Endothelial cell of umbilical vein (primary cell): ENCODE measurements around the gene MMRN2. TPM values are rescaled to one million over a fixed set of nuclear protein-coding genes. Genes with fewer than 3 reads are reported as not detected.

ENCODE experiments used
- BruUV-seq: library from RNA; stranded (reverse); fragments of 400-500 nt; replicated peaks from 2 replicates; lab custom pipeline; 2021; lab: Mats Ljungman, UMichigan
- CTCF ChIA-PET: fragments of 300-600, 350-600 bp; sonication (Branson Sonifier 250); formaldehyde crosslinking; loops from one replicate; lab custom pipeline; 2021; ENCODE audit warnings: antibody characterized with exemption, inconsistent platforms; lab: Charles Lee
- POLR2A ChIA-PET: fragments of 300-600, 350-600 bp; sonication (Branson Sonifier 250); formaldehyde crosslinking; loops from one replicate; lab custom pipeline; 2021; ENCODE audit warnings: antibody characterized with exemption, inconsistent platforms; lab: Charles Lee
- DNase-seq: peaks from one replicate; pipeline ENCODE4 v3.0.0-alpha.2; 2011; ENCODE audit warnings: low read depth, low spot score
- FAIRE-seq: peaks from 2 replicates; lab custom pipeline; 2011; peaks lifted over from hg19 to GRCh38; lab: Jason Lieb, UNC
- H2AFZ ChIP-seq: 2 replicates; pipeline ENCODE4 v1.6.0; 2012; ENCODE audit warnings: low read depth, low read length, control low read depth, inconsistent platforms
- H3K27ac ChIP-seq: 2 replicates; pipeline ENCODE4 v1.5.1; 2011; ENCODE audit warnings: low read depth, mild to moderate bottlenecking, control low read depth, low read length, moderate library complexity; ENCODE audit not compliant: insufficient read depth
- H3K27me3 ChIP-seq, 2 experiments: 2 replicates each; pipeline versions ENCODE4 v1.6.0 to v1.6.1; 2011; ENCODE audit warnings: low read length in 2 of 2, mixed read lengths in 1 of 2; ENCODE audit not compliant: control insufficient read depth in 2 of 2, insufficient read depth in 2 of 2
- H3K36me3 ChIP-seq, 2 experiments: 2 replicates in 1 of 2; 3 replicates in 1 of 2; pipeline ENCODE4 v1.5.1; 2011; ENCODE audit warnings: low read length in 2 of 2, mild to moderate bottlenecking in 1 of 2, moderate library complexity in 1 of 2; ENCODE audit not compliant: control insufficient read depth in 2 of 2, insufficient read depth in 2 of 2; ENCODE audit errors: extremely low read depth in 1 of 2
- H3K4me1 ChIP-seq: 3 replicates; pipeline ENCODE4 v1.5.1; 2011; ENCODE audit warnings: mild to moderate bottlenecking, low read length; ENCODE audit not compliant: control insufficient read depth, insufficient read depth; ENCODE audit errors: extremely low read depth
- H3K4me2 ChIP-seq: 2 replicates; pipeline ENCODE4 v1.6.1; 2011; ENCODE audit warnings: low read length, control low read depth, mixed read lengths; ENCODE audit not compliant: insufficient read depth
- H3K4me3 ChIP-seq, 3 experiments: fragments of 200-600 bp in 1 of 3; sonication (generic), shearing (Covaris generic) in 1 of 3; replicated peaks in 1 of 3; 2 replicates each; pipeline ENCODE4 v1.5.1; 2011 to 2016; ENCODE audit warnings: control low read depth in 3 of 3, low read length in 3 of 3, mild to moderate bottlenecking in 2 of 3, inconsistent platforms in 1 of 3, low read depth in 1 of 3, moderate library complexity in 1 of 3; ENCODE audit not compliant: insufficient read depth in 1 of 3
- H3K79me2 ChIP-seq: 2 replicates; pipeline ENCODE4 v1.6.0; 2012; ENCODE audit warnings: low read length, inconsistent platforms; ENCODE audit not compliant: control insufficient read depth, insufficient read depth
- H3K9ac ChIP-seq: replicated peaks from 2 replicates; pipeline ENCODE3; 2011; ENCODE audit warnings: low read length, control low read depth; ENCODE audit not compliant: insufficient read depth; ENCODE audit errors: extremely low read depth
- H3K9me1 ChIP-seq: replicated peaks from 3 replicates; pipeline ENCODE4 v1.6.0; 2011; ENCODE audit warnings: mild to moderate bottlenecking, low read length; ENCODE audit not compliant: control insufficient read depth, insufficient read depth; ENCODE audit errors: extremely low read depth
- H3K9me3 ChIP-seq: replicated peaks from 2 replicates; pipeline ENCODE4 v1.5.1; 2012; ENCODE audit warnings: low read length, inconsistent platforms; ENCODE audit not compliant: control insufficient read depth, insufficient read depth
- H4K20me1 ChIP-seq: replicated peaks from 2 replicates; pipeline ENCODE3; 2011; ENCODE audit warnings: mild to moderate bottlenecking, low read length; ENCODE audit not compliant: control insufficient read depth, insufficient read depth; ENCODE audit errors: extremely low read depth
- CTCF ChIP-seq, 2 donors: IDR thresholded peaks; 1 replicate in 1 of 2; 2 replicates in 1 of 2; pipeline ENCODE4 v1.5.1; 2011; ENCODE audit warnings: low read length in 2 of 2, mild to moderate bottlenecking in 2 of 2, moderate library complexity in 2 of 2, control low read depth in 1 of 2, inconsistent platforms in 1 of 2, low read depth in 1 of 2; ENCODE audit not compliant: insufficient read depth in 1 of 2; ENCODE audit errors: extremely low read depth in 1 of 2
- EZH2 ChIP-seq: IDR thresholded peaks from 2 replicates; pipeline ENCODE4 v1.6.1; 2012; ENCODE audit warnings: borderline replicate concordance, low read depth, mild to moderate bottlenecking, moderate library complexity, low read length, inconsistent platforms; ENCODE audit not compliant: severe bottlenecking
- FOS ChIP-seq: IDR thresholded peaks from 2 replicates; pipeline ENCODE4 v1.6.1; 2011; ENCODE audit warnings: mild to moderate bottlenecking, low read length, moderate library complexity, borderline replicate concordance; ENCODE audit not compliant: insufficient read depth
- GATA2 ChIP-seq: IDR thresholded peaks from 2 replicates; pipeline ENCODE4 v1.7.0; 2011; ENCODE audit warnings: low read depth, mild to moderate bottlenecking, moderate library complexity, mixed read lengths, low read length; ENCODE audit not compliant: insufficient read length, insufficient read depth
- JUN ChIP-seq: IDR thresholded peaks from 2 replicates; pipeline ENCODE4 v1.6.1; 2011; ENCODE audit warnings: borderline replicate concordance, low read depth; ENCODE audit not compliant: insufficient read length, insufficient read depth
- MYC ChIP-seq: IDR thresholded peaks from one replicate; pipeline ENCODE4 v1.6.1; 2011; ENCODE audit warnings: mild to moderate bottlenecking, low read depth, low read length
- POLR2A ChIP-seq: IDR thresholded peaks from 2 replicates; pipeline ENCODE4 v1.6.1; 2012; ENCODE audit warnings: low read depth, mild to moderate bottlenecking, control low read depth, low read length
- POLR2AphosphoS5 ChIP-seq: IDR thresholded peaks from 2 replicates; pipeline ENCODE4 v1.6.1; 2012; ENCODE audit warnings: low read depth, mild to moderate bottlenecking, control low read depth, low read length, moderate library complexity; ENCODE audit not compliant: insufficient read depth
- dilution Hi-C: fragments of 300-500 bp; cut with MboI; formaldehyde crosslinking; loops from one replicate; pipeline ENCODE4 v1.15.0; 2019; ENCODE audit warnings: low sequenced_read_pairs; ENCODE audit not compliant: extremely low pct_ligation_motif_present
- intact Hi-C: fragments of 100-400 bp; cut with micrococcal nuclease; formaldehyde crosslinking; loops from one replicate; pipeline ENCODE4 v1.10.0; 2022
- polyA plus RNA-seq, 4 experiments: library from polyadenylated mRNA; depleted of rRNA in 3 of 4; stranded (reverse) in 3 of 4; unstranded in 1 of 4; fragments of >200 nt; gene quantifications; 2 replicates each; pipeline versions ENCODE4 v1.2.1 to v1.2.3, GENCODE V29; 2011 to 2012; ENCODE audit warnings: missing spikeins in 1 of 4
- total RNA-seq: library from RNA; stranded (reverse); gene quantifications from 2 replicates; pipeline ENCODE4 v1.2.3, GENCODE V29; 2021
- TF ChIP-seq, protein P1 (sequence below): IDR thresholded peaks from 2 replicates; pipeline ENCODE4 v1.6.1; 2011; ENCODE audit not compliant: insufficient read depth, insufficient read length

Gene MMRN2
- total and polyA plus RNA-seq, 2 donors (not counting 3 experiments of a cell fraction or from before 2014, with no cell fraction given) = 154 to 169 TPM

DNA sequence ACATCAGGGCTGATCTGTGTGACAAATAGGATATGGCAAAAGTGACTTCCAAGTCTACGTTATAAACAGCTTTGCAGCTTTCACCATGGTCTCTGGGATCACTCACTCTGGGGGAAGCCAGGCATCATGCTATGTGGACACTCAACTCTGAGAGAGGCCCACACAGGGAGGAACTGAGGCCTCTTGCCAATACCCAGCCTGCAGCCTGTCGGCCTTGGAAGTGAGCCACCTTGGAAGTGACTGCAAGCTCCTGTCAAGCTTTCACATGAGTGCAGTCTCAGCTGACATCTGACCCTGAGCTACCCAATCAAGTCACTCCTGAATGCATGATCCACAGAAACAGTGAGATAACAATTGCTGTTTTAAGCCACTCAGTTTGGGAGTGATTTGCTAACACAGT is 56.5 kb downstream of the MMRN2 start:
- no peaks in the 10 kb centered on the region for H3K79me2 ChIP-seq
- FAIRE-seq = no peak
- H3K9me3 ChIP-seq = no peaks in the 10 kb centered on the region
- no TSS peak for BruUV-seq
- H3K27me3 ChIP-seq = peaks cover 45 to 67% of the 10 kb centered on the region in 2 experiments
- dilution Hi-C loops = no loop called here
- H3K4me2 ChIP-seq = no peak overlapping the region
- ChIA-PET CTCF (interaction anchor here (0.6 to 5.7 kb wide), 22 partner anchors 10 to 234 kb away, joined by 3 to 129 read pairs (median 6); partner anchors contain the start of genes BMPR1A and SNCG), POLR2A (no interaction called here)
- no peak for DNase-seq
- no peaks in the 10 kb centered on the region for H3K4me1 ChIP-seq
- no peak overlapping the region for H3K27ac ChIP-seq
- H3K4me3 ChIP-seq = no peak overlapping the region
- H3K9ac ChIP-seq = no peak overlapping the region
- H4K20me1 ChIP-seq = no peaks in the 10 kb centered on the region
- no peaks in the 10 kb centered on the region for H3K9me1 ChIP-seq
- no peaks in the 10 kb centered on the region for H3K36me3 ChIP-seq
- TF ChIP-seq MYC (no peak), EZH2 (no peak), GATA2 (no peak), JUN (no peak), POLR2AphosphoS5 (no peak)
- TF ChIP-seq, protein P1, sequence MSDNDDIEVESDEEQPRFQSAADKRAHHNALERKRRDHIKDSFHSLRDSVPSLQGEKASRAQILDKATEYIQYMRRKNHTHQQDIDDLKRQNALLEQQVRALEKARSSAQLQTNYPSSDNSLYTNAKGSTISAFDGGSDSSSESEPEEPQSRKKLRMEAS = no peak
- intact Hi-C loops = no loop called here
- no peak overlapping the region for H2AFZ ChIP-seq

DNA sequence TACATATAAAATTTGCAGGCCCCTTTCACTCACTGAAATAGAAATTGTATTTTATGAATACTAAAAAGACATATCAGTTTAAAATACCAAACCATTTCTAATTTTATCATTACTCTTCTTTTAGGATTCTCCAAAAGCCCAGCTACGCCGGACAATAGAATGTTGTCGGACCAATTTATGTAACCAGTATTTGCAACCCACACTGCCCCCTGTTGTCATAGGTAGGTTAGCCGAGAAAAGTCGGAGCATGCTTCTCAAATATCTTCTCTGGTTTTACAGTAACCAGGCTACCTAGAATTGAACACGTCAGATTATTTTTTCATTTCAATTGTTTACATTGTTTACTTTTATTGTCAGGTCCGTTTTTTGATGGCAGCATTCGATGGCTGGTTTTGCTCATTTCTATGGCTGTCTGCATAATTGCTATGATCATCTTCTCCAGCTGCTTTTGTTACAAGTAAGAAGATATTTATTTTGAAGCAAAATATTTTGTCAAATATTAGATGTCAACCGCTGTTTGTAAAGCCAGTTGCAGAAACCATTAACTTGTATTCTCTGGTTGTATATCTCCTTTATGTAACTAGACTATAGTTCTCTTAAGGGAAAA is 57.6 kb downstream of the MMRN2 start:
- ChIA-PET CTCF (interaction anchor here (0.7 to 5.7 kb wide), 35 partner anchors 9 to 500 kb away, joined by 3 to 129 read pairs (median 4); partner anchors contain the start of genes BMPR1A and SNCG), POLR2A (no interaction called here)
- dilution Hi-C loops (no loop called here), intact Hi-C loops (loop anchor here (1.0 to 5.0 kb wide), 5 partner anchors 151 to 497 kb away; no protein-coding TSS in a partner anchor)
- Histone ChIP-seq H4K20me1 (no peaks in the 10 kb centered on the region), H3K27ac (no peak overlapping the region), H2AFZ (no peak overlapping the region), H3K4me3 (no peak overlapping the region), H3K4me2 (no peak overlapping the region), H3K9me3 (no peaks in the 10 kb centered on the region), H3K27me3 (peaks cover 44 to 67% of the 10 kb centered on the region in 2 experiments), H3K36me3 (no peaks in the 10 kb centered on the region), H3K9ac (no peak overlapping the region), H3K4me1 (no peaks in the 10 kb centered on the region), H3K79me2 (no peaks in the 10 kb centered on the region), H3K9me1 (no peaks in the 10 kb centered on the region)
- no TSS peak for BruUV-seq
- FAIRE-seq = peak; percentile 92
- TF ChIP-seq MYC (no peak), POLR2A (no peak), JUN (no peak), EZH2 (no peak), FOS (no peak), GATA2 (no peak), CTCF (IDR thresholded peaks at IDR 0.05; ENCODE audit: extremely low read depth in 1 of 2, insufficient read depth in 1 of 2, low read depth in 1 of 2, low read length in 2 of 2) (peak; percentile 59 to 63)
- TF ChIP-seq, protein P1 = no peak
- peak; percentile 70 for DNase-seq
